Common myeloid progenitor, CD34-positive (primary cell): ENCODE data around the gene HSPBP1.
"Not testable (repeated sequence)": the region's sequence is repeated elsewhere in the genome, so short reads cannot be mapped to it uniquely, and the experiment has no call there.

Source experiments
- CTCF ChIA-PET: fragments of 350-600 bp; sonication (Branson Sonifier 250); formaldehyde crosslinking; loops from one replicate; lab custom pipeline; 2021; ENCODE audit warnings: antibody characterized with exemption; lab: Charles Lee
- POLR2A ChIA-PET: fragments of 350-600 bp; sonication (Branson Sonifier 250); formaldehyde crosslinking; loops from one replicate; lab custom pipeline; 2021; ENCODE audit warnings: antibody characterized with exemption; lab: Charles Lee
- DNase-seq, 3 donors: peaks; one replicate each; pipeline versions ENCODE4 v3.0.0 to v3.0.0-alpha.2; 2013
- H3K27ac ChIP-seq, 2 experiments: 1 replicate in 1 of 2; 2 replicates in 1 of 2; pipeline ENCODE4 v1.7.0; 2013; ENCODE audit warnings: inconsistent platforms in 2 of 2, low read length in 2 of 2, mild to moderate bottlenecking in 2 of 2, low read depth in 1 of 2, moderate library complexity in 1 of 2; ENCODE audit not compliant: severe bottlenecking in 2 of 2, insufficient read depth in 1 of 2, poor library complexity in 1 of 2
- H3K27me3 ChIP-seq, 5 experiments: replicated peaks in 2 of 5; 1 replicate in 3 of 5; 2 replicates in 2 of 5; pipeline versions ENCODE4 v1.6.1 to v1.7.0; 2013; ENCODE audit warnings: low read length in 4 of 5, mild to moderate bottlenecking in 2 of 5, moderate library complexity in 2 of 5, inconsistent platforms in 1 of 5; ENCODE audit not compliant: insufficient read depth in 5 of 5, control insufficient read depth in 4 of 5
- H3K36me3 ChIP-seq, 4 experiments: 1 replicate in 2 of 4; 2 replicates in 2 of 4; pipeline versions ENCODE4 v1.6.1 to v1.7.0; 2013; ENCODE audit warnings: low read length in 3 of 4, control low read depth in 1 of 4, mild to moderate bottlenecking in 1 of 4; ENCODE audit not compliant: control insufficient read depth in 4 of 4, insufficient read depth in 4 of 4
- H3K4me1 ChIP-seq, 4 experiments: 1 replicate in 3 of 4; 2 replicates in 1 of 4; pipeline versions ENCODE4 v1.6.1 to v1.7.1; 2013; ENCODE audit warnings: low read length in 3 of 4, mild to moderate bottlenecking in 3 of 4, control low read depth in 1 of 4, inconsistent platforms in 1 of 4, moderate library complexity in 1 of 4; ENCODE audit not compliant: control insufficient read depth in 4 of 4, insufficient read depth in 4 of 4; ENCODE audit errors: control extremely low read depth in 1 of 4
- H3K4me3 ChIP-seq, 7 experiments: 1 replicate in 4 of 7; 2 replicates in 3 of 7; pipeline versions ENCODE4 v1.5.1 to v1.7.0; 2013; ENCODE audit warnings: mild to moderate bottlenecking in 7 of 7, low read length in 6 of 7, moderate library complexity in 6 of 7, inconsistent platforms in 2 of 7, low read depth in 2 of 7, control low read depth in 1 of 7; ENCODE audit not compliant: insufficient read depth in 4 of 7, control insufficient read depth in 1 of 7; ENCODE audit errors: extremely low read depth in 1 of 7
- H3K9me3 ChIP-seq, 5 experiments: 1 replicate in 4 of 5; 2 replicates in 1 of 5; pipeline versions ENCODE4 v1.6.1 to v1.7.1; 2013; ENCODE audit warnings: low read length in 4 of 5, mild to moderate bottlenecking in 2 of 5, inconsistent platforms in 1 of 5, low read depth in 1 of 5, moderate library complexity in 1 of 5; ENCODE audit not compliant: control insufficient read depth in 4 of 5, insufficient read depth in 2 of 5; ENCODE audit errors: control extremely low read depth in 1 of 5
- WGBS: methylation state at CpG from one replicate; pipeline ENCODE4 v1.1.5; 2013; ENCODE audit not compliant: insufficient coverage; 5-methylcytosine and 5-hydroxymethylcytosine counted together

HSPBP1 gene

GRCh38 chr19:55228015-55228391 lies 51.9 kb downstream of the HSPBP1 start:
- no peak for DNase-seq
- no peaks in the 10 kb centered on the region for H3K9me3 ChIP-seq
- 92% methylated on average over 15 of the region's 17 CpGs for WGBS
- ChIA-PET POLR2A (no interaction called here), CTCF (no interaction called here)
- H3K4me1 ChIP-seq, result no peaks in the 10 kb centered on the region
- no peaks in the 10 kb centered on the region for H3K27me3 ChIP-seq
- H3K4me3 ChIP-seq, result no peak overlapping the region
- H3K27ac ChIP-seq, result no peak overlapping the region
- peaks cover 4 to 92% (median 68%) of the 10 kb centered on the region in 4 experiments for H3K36me3 ChIP-seq

GRCh38 chr19:55227241-55228014 lies 52.5 kb downstream of the HSPBP1 start:
- ChIA-PET CTCF (no interaction called here), POLR2A (no interaction called here)
- Histone ChIP-seq H3K4me1 (no peaks in the 10 kb centered on the region), H3K9me3 (no peaks in the 10 kb centered on the region), H3K27me3 (no peaks in the 10 kb centered on the region), H3K27ac (no peak overlapping the region), H3K4me3 (no peak overlapping the region), H3K36me3 (peaks cover 2 to 92% (median 64%) of the 10 kb centered on the region in 4 experiments)
- no peak for DNase-seq
- WGBS, result 96% methylated on average over 25 of the region's 25 CpGs

GRCh38 chr19:55226788-55227187 lies 53.1 kb downstream of the HSPBP1 start:
- H3K27ac ChIP-seq, result no peak overlapping the region
- DNase-seq, result no peak
- H3K9me3 ChIP-seq, result no peaks in the 10 kb centered on the region
- peaks cover 0 to 86% (median 58%) of the 10 kb centered on the region in 4 experiments for H3K36me3 ChIP-seq
- H3K27me3 ChIP-seq, result no peaks in the 10 kb centered on the region
- no peak overlapping the region for H3K4me3 ChIP-seq
- WGBS, result 93% methylated on average over 14 of the region's 18 CpGs
- H3K4me1 ChIP-seq, result no peaks in the 10 kb centered on the region
- POLR2A ChIA-PET, result no interaction called here
- CTCF ChIA-PET, result no interaction called here

GRCh38 chr19:55226273-55226672 lies 53.6 kb downstream of the HSPBP1 start:
- no peak for DNase-seq
- CTCF ChIA-PET, result no interaction called here
- H3K27me3 ChIP-seq, result no peaks in the 10 kb centered on the region
- no peak overlapping the region for H3K4me3 ChIP-seq
- no peak overlapping the region for H3K27ac ChIP-seq
- 94% methylated on average over 9 of the region's 9 CpGs for whole genome bisulfite sequencing
- peaks cover 0 to under 1% (median 0%) of the 10 kb centered on the region in 5 experiments for H3K9me3 ChIP-seq
- H3K36me3 ChIP-seq, result peaks cover 0 to 80% (median 56%) of the 10 kb centered on the region in 4 experiments
- POLR2A ChIA-PET, result no interaction called here
- no peaks in the 10 kb centered on the region for H3K4me1 ChIP-seq

GRCh38 chr19:55225415-55225958 lies 54.4 kb downstream of the HSPBP1 start:
- peaks cover 1 to 79% (median 52%) of the 10 kb centered on the region in 4 experiments for H3K36me3 ChIP-seq
- 100% methylated on average over 3 of the region's 7 CpGs for WGBS

GRCh38 chr19:55224679-55225414 lies 55.1 kb downstream of the HSPBP1 start:
- H3K4me1 ChIP-seq, H3K9me3 ChIP-seq, CTCF ChIA-PET, H3K4me3 ChIP-seq, H3K27ac ChIP-seq, POLR2A ChIA-PET, H3K27me3 ChIP-seq, DNase-seq: not testable (repeated sequence)
- peaks cover 3 to 77% (median 47%) of the 10 kb centered on the region in 4 experiments for H3K36me3 ChIP-seq
- 90% methylated on average over 6 of the region's 11 CpGs for WGBS

More at GRCh38 chr19:55225415-55225958, 54.4 kb downstream of the HSPBP1 start:
- peaks cover 0 to 7% (median 3%) of the 10 kb centered on the region in 5 experiments for H3K9me3 ChIP-seq
- CTCF ChIA-PET, result no interaction called here
- H3K4me1 ChIP-seq, result no peaks in the 10 kb centered on the region
- H3K4me3 ChIP-seq, result no peak overlapping the region
- H3K27ac ChIP-seq, result no peak overlapping the region
- DNase-seq, result no peak
- no peaks in the 10 kb centered on the region for H3K27me3 ChIP-seq
- POLR2A ChIA-PET, result no interaction called here
